ENCODE measurements around the gene CTXN1.
A peak's percentile ranks its signal among the peaks of the same experiment; 100 is the strongest.

The CTXN1 gene

DNA sequence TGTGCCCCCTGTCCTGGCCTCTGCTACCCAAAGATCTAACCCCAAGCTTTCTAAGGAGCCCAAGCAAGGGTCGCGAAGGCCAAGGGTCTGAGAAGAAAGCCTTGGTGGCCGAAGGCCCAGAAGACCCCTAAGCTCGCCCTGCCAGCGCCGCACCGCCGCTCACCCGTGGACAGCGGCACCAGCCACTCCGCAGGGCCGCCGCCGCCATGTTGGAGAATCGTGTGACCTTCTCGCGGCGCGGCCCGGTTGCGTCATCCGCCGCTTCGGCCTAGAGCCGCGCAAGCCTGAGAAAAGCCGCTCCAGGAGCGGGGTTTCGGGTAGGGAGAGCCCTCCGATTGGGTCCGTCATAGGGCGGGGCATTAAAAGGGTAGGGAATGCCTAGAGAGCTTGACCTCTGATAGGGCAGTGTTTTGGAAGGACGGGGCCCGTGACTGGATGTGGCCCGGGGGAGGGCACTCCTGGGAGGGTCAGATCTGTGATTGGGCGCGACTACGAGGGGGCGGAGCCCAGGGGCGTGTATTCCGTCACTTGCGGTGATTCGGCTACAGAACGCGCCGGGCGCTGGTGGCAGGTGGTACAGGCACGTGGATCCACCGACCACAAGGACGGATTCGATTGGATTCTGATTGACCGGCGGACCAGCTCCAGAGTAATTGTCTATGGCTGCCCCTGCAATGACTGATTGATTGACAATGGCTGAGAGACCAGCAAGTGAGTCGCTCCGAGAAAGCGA is 17.7 kb upstream of the CTXN1 start, which contains the start of gene TIMM44 (continued):
- TF ChIP-seq ZNF629 (tag by site-specific recombination; IDR thresholded peaks at IDR 0.05) (peak; percentile 70), KLF10 (tag by site-specific recombination; IDR thresholded peaks at IDR 0.05) (peak; percentile 88; the same call in 1 of the 2 replicates), ZNF341 (tag by site-specific recombination; IDR thresholded peaks at IDR 0.05; ENCODE audit: low read depth) (0 out of 2 replicates have a peak, but pooled peaks have one; percentile 47), HOXC10 (CRISPR knock-in tag; IDR thresholded peaks at IDR 0.05) (no peak), ZNF473 (tag by site-specific recombination; IDR thresholded peaks at IDR 0.05) (no peak), ZNF596 (tag by site-specific recombination; IDR thresholded peaks at IDR 0.05) (no peak), ZXDB (tag by site-specific recombination; IDR thresholded peaks at IDR 0.05) (peak; percentile 80), KLF16 (tag by site-specific recombination; IDR thresholded peaks at IDR 0.05) (peak; percentile 61; the same call in 1 of the 2 replicates), SETDB1 (IDR thresholded peaks at IDR 0.05; ENCODE audit: insufficient read length, low read length) (peak; percentile 21), ZNF768 (tag by site-specific recombination; IDR thresholded peaks at IDR 0.05) (no peak), ZNF670 (tag by site-specific recombination; IDR thresholded peaks at IDR 0.05; ENCODE audit: low read depth) (no peak), ZNF211 (tag by site-specific recombination; IDR thresholded peaks at IDR 0.05; ENCODE audit: low read depth) (no peak), GFI1B (tag by site-specific recombination; IDR thresholded peaks at IDR 0.05) (no peak), ZNF311 (tag by site-specific recombination; IDR thresholded peaks at IDR 0.05; ENCODE audit: borderline replicate concordance) (no peak), ZNF530 (tag by site-specific recombination; IDR thresholded peaks at IDR 0.05; ENCODE audit: low read depth) (no peak), ZNF214 (tag by site-specific recombination; IDR thresholded peaks at IDR 0.05; ENCODE audit: borderline replicate concordance) (no peak), ZNF561 (tag by site-specific recombination; IDR thresholded peaks at IDR 0.05; ENCODE audit: borderline replicate concordance) (0 out of 2 replicates have a peak, but pooled peaks have one; percentile 19), TRIM28 (IDR thresholded peaks at IDR 0.05; ENCODE audit: borderline replicate concordance, low read length) (peak; percentile 21; the same call in 1 of the 2 replicates), ZBTB8A (tag by site-specific recombination; IDR thresholded peaks at IDR 0.05) (0 out of 2 replicates have a peak, but pooled peaks have one; percentile 17), YY2 (tag by site-specific recombination; IDR thresholded peaks at IDR 0.05) (peak; percentile 83), ZNF335 (tag by site-specific recombination; conservative IDR thresholded peaks at IDR 0.05) (peak; percentile 91), ZNF76 (tag by site-specific recombination; IDR thresholded peaks at IDR 0.05; ENCODE audit: borderline replicate concordance, low read depth) (peak; percentile 54; the same call in 1 of the 2 replicates), ZNF660 (tag by site-specific recombination; IDR thresholded peaks at IDR 0.05) (peak; percentile 55), ZSCAN30 (tag by site-specific recombination; IDR thresholded peaks at IDR 0.05) (peak; percentile 55), ZNF223 (tag by site-specific recombination; IDR thresholded peaks at IDR 0.05) (peak; percentile 99), ZNF623 (tag by site-specific recombination; IDR thresholded peaks at IDR 0.05) (no peak), ZNF658 (tag by site-specific recombination; IDR thresholded peaks at IDR 0.05) (no peak), KLF7 (tag by site-specific recombination; IDR thresholded peaks at IDR 0.05; ENCODE audit: borderline replicate concordance) (peak; percentile 53; the same call in 1 of the 2 replicates), ZNF529 (tag by site-specific recombination; IDR thresholded peaks at IDR 0.05; ENCODE audit: insufficient replicate concordance) (no peak), MZF1 (tag by site-specific recombination; IDR thresholded peaks at IDR 0.05; ENCODE audit: borderline replicate concordance) (no peak), ZNF785 (tag by site-specific recombination; IDR thresholded peaks at IDR 0.05) (no peak)
- TF ChIP-seq, protein P1, sequence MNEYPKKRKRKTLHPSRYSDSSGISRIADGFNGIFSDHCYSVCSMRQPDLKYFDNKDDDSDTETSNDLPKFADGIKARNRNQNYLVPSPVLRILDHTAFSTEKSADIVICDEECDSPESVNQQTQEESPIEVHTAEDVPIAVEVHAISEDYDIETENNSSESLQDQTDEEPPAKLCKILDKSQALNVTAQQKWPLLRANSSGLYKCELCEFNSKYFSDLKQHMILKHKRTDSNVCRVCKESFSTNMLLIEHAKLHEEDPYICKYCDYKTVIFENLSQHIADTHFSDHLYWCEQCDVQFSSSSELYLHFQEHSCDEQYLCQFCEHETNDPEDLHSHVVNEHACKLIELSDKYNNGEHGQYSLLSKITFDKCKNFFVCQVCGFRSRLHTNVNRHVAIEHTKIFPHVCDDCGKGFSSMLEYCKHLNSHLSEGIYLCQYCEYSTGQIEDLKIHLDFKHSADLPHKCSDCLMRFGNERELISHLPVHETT (tag by site-specific recombination; IDR thresholded peaks at IDR 0.05) = 0 out of 2 replicates have a peak, but pooled peaks have one; percentile 16
- TF ChIP-seq, protein P2, sequence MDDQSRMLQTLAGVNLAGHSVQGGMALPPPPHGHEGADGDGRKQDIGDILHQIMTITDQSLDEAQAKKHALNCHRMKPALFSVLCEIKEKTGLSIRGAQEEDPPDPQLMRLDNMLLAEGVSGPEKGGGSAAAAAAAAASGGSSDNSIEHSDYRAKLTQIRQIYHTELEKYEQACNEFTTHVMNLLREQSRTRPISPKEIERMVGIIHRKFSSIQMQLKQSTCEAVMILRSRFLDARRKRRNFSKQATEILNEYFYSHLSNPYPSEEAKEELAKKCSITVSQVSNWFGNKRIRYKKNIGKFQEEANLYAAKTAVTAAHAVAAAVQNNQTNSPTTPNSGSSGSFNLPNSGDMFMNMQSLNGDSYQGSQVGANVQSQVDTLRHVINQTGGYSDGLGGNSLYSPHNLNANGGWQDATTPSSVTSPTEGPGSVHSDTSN (CRISPR knock-in tag; IDR thresholded peaks at IDR 0.05) = peak; percentile 47; the same call in 1 of the 2 replicates
- TF ChIP-seq, protein P3, sequence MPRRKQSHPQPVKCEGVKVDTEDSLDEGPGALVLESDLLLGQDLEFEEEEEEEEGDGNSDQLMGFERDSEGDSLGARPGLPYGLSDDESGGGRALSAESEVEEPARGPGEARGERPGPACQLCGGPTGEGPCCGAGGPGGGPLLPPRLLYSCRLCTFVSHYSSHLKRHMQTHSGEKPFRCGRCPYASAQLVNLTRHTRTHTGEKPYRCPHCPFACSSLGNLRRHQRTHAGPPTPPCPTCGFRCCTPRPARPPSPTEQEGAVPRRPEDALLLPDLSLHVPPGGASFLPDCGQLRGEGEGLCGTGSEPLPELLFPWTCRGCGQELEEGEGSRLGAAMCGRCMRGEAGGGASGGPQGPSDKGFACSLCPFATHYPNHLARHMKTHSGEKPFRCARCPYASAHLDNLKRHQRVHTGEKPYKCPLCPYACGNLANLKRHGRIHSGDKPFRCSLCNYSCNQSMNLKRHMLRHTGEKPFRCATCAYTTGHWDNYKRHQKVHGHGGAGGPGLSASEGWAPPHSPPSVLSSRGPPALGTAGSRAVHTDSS (tag by site-specific recombination; IDR thresholded peaks at IDR 0.05) = no peak
- TF ChIP-seq, protein P4, sequence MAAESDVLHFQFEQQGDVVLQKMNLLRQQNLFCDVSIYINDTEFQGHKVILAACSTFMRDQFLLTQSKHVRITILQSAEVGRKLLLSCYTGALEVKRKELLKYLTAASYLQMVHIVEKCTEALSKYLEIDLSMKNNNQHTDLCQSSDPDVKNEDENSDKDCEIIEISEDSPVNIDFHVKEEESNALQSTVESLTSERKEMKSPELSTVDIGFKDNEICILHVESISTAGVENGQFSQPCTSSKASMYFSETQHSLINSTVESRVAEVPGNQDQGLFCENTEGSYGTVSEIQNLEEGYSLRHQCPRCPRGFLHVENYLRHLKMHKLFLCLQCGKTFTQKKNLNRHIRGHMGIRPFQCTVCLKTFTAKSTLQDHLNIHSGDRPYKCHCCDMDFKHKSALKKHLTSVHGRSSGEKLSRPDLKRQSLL (tag by site-specific recombination; IDR thresholded peaks at IDR 0.05) = peak; percentile 97
